ENCODE results near the gene USP31.
A peak's percentile ranks its signal among the peaks of the same experiment; 100 is the strongest.

USP31 gene

GRCh38 chr16:23064639-23065038, 84.6 kb downstream of the USP31 start:
- TF ChIP-seq CTCF (IDR thresholded peaks at IDR 0.05), result no peak

DNA sequence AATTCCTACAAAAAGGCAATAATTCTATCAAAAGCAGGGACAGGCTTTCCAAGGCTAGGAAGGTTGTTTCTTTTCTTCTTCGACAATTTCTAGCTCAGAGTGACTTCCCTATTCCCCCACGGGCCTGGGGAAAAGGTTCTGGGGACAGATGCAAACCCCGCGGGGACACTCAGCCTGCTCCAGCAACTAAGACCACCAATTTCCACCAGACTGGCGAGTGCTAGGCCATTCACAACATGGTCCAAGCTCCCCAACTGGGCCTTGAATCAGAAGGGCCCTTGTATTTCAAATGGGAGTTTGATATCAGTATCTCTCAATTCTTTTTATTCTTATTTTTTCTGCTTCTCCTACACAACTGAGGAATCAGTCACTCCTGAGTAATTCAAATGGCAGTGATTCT, 86.7 kb downstream of the USP31 start:
- no peak for TF ChIP-seq CTCF (IDR thresholded peaks at IDR 0.05)

DNA sequence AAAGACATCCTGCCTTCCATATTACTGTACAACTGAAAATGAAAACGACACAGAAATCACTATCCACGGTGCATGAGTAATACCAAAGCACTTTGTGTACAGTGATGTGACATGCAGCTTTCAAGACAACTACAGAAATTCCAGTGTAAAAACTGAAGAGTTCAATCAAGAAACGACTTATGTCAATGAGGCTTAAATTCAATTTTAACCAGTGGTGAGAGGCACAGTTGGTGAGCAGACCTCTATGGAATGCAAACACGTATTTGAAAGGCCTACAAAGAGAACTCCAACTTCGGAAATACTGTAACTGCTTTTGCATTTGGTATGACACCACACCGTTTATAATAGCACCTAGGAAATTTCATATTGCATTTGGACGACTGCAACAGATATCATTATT, 87.6 kb downstream of the USP31 start:
- TF ChIP-seq CTCF (IDR thresholded peaks at IDR 0.05), result no peak

GRCh38 chr16:23060458-23061320, 88.6 kb downstream of the USP31 start:
- peak; percentile 87 for TF ChIP-seq CTCF (IDR thresholded peaks at IDR 0.05)

GRCh38 chr16:23059433-23059832, 89.8 kb downstream of the USP31 start:
- TF ChIP-seq CTCF (IDR thresholded peaks at IDR 0.05), result no peak

DNA sequence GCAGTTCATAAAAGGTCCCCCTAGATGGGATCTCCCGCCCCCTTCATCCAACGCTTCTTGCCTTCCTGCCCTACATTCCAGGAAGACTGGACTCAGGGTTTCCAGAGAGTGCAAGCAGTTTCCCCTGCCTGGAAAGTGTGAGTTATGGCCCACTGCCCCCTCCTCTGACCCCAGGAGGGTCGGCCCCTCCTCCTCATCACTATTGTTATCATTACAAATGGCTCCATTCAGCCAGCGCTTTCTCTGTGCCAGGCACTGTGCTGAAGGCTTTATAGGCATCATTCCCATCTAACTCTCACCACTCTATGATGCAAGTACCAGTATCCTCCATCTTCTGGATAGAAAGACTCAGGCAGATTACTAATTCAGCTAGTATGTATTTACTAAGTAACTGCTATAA, 90.7 kb downstream of the USP31 start:
- no peak for TF ChIP-seq CTCF (IDR thresholded peaks at IDR 0.05)

- no peak for TF ChIP-seq CTCF (IDR thresholded peaks at IDR 0.05)
Observed at GRCh38 chr16:23057013-23057596, 92.1 kb downstream of the USP31 start.
